GM18508 (cell line): ENCODE results near the gene MICAL3.
"Not testable (repeated sequence)": the region's sequence is repeated elsewhere in the genome, so short reads cannot be mapped to it uniquely, and the experiment has no call there.

Experiments used
- ATAC-seq: cut with Tn5 transposase; IDR thresholded peaks from one replicate; pipeline ENCODE4 v1.9.1; 2021; ENCODE audit warnings: moderate number of reproducible peaks; ENCODE audit not compliant: insufficient read depth, unreplicated experiment

The MICAL3 gene, protein sequence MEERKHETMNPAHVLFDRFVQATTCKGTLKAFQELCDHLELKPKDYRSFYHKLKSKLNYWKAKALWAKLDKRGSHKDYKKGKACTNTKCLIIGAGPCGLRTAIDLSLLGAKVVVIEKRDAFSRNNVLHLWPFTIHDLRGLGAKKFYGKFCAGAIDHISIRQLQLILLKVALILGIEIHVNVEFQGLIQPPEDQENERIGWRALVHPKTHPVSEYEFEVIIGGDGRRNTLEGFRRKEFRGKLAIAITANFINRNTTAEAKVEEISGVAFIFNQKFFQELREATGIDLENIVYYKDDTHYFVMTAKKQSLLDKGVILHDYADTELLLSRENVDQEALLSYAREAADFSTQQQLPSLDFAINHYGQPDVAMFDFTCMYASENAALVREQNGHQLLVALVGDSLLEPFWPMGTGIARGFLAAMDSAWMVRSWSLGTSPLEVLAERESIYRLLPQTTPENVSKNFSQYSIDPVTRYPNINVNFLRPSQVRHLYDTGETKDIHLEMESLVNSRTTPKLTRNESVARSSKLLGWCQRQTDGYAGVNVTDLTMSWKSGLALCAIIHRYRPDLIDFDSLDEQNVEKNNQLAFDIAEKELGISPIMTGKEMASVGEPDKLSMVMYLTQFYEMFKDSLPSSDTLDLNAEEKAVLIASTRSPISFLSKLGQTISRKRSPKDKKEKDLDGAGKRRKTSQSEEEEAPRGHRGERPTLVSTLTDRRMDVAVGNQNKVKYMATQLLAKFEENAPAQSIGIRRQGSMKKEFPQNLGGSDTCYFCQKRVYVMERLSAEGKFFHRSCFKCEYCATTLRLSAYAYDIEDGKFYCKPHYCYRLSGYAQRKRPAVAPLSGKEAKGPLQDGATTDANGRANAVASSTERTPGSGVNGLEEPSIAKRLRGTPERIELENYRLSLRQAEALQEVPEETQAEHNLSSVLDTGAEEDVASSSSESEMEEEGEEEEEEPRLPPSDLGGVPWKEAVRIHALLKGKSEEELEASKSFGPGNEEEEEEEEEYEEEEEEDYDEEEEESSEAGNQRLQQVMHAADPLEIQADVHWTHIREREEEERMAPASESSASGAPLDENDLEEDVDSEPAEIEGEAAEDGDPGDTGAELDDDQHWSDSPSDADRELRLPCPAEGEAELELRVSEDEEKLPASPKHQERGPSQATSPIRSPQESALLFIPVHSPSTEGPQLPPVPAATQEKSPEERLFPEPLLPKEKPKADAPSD (N-terminal part only)

DNA sequence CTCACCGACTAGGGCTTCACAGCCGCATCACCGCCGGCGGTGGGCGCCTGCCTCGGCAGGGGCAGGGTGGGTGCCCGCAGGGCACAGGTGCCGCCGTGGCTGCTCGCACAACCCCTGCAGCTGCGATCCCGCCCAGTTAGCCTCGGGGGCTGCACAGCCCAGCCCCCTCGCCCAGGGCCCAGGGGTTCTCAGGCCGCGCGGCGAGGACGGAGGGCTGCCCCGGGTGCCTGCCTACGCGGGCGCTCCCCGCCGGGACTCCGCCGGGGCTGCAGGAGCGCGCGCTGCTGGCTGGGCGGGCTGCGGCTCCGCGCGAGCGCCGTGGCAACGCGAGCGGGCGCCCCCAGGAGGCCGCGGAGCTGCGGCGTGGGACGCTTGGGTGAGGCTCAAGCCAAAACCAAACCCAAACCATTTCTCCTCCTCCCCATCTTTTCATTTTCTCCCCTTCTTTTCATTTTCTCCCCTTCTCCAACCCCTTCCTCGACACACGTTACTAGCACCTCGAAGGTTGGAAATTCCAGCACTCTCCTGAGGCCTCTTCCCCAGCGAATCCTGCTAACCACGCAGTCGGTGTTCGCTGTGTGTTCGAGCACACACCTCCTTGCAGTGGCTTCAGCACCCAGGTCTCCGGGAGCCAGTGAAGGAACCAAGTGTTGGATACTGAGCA is at the start of gene MICAL3:
TSS of gene MICAL3 (minus strand) at position 286 of the 664 bp plus-strand sequence. CDS start 117,749 bp downstream, outside the sequence.
- ATAC-seq = no peak

DNA sequence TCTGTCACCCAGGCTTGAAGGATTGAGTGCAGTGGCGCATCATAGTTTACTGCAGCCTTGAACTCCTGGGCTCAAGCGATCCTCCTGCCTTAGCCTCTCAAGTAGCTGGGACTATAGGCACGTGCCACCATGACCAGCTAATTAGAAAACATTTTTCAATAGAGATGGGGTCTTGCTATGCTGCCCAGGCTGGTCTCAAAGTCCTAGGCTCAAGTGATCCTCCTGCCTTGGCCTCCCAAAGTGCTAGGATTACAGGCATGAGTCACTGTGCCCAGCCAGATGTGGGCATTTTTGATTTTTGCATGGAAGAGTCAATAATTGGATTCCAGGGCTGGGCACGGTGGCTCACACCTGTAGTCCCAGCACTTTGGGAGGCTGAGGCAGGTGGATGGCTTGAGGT is 49.6 kb upstream of the MICAL3 start:
- ATAC-seq = not testable (repeated sequence)

DNA sequence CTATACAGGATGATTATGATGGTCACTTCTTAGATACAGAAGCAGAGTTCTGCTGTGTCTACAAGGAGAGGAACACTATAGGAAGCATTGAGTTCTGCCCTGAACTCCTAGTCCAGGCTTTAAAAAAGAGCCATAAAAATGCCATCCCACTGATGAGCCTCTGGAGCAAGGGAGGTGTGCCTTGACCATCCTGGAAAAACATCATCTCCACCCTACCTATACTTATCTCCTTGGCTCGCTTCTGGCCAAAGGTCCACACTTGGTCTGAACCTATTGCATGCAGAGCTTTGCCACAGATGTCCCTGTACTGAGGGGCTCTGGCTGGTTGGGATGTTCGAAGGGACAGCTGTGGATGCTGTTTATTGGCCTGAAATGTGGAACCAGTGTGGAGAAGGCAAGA is 49.1 kb upstream of the MICAL3 start:
- no peak for ATAC-seq

DNA sequence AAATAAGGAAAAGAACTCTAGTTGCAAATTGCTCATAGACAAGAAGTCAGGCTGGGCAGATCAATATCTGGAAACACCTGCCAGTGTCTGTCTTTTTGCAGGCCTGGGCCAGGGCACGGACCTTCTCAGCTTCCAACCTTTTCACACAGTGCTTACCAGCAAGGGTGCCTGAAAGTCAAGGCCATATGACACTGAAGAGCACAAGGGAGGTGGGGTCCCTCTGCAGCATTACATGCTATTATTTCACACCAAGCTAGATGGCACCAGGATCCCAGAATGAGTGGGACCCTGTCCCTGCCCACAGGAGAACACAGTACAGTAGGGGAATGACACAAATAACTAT is 47.6 kb upstream of the MICAL3 start:
- ATAC-seq = no peak

DNA sequence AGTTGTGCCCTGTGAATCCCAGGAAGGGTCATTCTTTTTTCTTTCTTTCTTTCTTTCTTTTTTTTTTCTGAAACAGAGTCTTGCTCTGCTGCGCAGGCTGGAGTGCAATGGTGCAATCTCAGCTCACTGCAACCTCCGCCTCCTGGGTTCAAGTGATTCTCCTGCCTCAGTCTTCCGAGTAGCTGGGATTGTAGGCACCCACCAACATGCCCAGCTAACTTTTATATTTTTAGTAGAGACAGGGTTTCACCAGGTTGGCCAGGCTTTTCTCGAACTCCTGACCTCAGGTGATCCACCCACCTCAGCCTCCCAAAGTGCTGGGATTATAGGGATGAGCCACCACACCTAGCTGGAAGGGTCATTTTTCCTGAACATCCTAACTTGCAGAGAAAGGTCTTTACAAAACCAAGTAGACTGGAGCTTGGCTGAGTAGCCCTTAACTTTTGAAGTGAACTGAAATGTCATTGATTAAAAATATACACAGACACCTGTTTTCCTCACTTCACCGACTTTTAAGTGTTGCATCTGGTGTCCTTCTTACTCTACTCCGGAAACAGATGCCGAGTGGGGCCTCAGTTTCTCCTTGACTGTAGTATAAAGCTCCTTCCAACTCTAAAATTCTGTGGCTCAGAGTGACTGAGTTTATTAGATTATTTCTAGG is 47.1 kb upstream of the MICAL3 start:
- not testable (repeated sequence) for ATAC-seq

DNA sequence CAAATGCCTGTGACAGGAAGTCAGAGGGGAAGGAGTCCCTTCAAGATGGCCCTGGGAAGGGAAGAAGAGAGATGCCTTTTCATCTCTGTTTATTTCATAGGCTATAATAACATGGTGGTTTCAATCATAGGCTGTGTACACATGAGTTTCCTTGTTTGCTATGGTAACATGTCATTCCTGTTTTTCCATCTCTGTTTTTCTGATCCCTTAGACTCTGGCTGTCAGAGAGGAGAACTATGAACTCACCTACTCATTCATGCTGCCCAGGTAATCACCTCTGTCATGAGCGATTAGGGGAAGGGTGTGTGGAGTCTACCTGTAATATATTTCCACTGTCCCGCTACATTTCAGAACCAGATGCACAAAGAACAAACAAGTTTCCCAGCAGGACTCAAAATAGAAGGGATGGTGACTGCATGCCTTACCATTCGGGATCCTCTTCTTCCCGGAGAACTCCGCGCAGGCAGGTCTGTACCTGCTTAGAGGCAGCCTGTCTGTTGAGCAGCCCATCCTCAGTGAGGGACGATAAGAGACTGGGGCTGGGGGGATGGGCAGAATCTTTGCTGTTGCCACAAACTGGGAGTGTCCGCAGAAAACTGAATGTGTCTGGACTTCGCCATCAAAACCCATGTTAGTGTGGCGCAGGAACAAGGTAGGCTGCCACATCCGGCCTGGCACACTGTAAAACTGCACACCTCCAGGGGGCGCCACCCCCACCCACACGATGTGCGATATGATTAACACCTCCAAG is 46.4 kb upstream of the MICAL3 start:
- no peak for ATAC-seq

DNA sequence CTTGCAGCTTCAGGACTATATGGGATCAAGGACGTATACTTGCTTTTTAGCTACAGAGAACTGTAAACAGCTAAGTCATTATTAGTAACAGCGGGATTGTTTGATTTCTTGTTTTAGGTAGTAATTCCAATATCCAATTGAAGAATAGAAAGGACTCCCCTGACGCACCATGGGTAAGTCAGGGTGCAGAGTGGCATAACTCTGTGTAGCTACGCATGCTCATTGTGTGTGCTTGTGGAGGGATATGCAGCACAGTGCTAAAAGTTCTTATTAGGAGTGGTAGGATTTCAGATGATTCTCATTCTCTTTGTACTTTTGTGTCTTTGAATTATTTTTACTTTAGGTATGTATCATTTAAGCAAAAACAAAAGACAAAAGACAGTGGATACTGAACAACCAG is 45.7 kb upstream of the MICAL3 start:
- ATAC-seq = no peak

DNA sequence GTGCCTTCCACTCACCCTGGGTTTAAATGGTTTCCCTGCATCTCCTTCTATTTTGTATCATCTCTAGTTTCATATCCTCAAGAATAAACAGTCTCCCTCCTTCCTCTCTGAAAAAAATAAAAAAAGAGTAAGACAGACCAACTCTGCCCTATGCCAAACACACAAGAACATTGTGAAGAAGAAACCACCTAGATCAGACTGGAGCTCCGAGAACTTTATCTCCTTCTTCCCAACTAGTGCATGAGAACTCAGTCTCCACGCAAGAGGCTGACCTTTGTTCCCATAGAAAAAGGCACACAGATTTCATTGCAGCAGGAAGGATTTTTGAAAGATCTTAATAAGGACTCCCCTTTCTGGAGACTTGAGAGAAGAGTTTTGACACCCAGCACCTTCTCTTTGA is 44.7 kb upstream of the MICAL3 start:
- ATAC-seq = no peak

DNA sequence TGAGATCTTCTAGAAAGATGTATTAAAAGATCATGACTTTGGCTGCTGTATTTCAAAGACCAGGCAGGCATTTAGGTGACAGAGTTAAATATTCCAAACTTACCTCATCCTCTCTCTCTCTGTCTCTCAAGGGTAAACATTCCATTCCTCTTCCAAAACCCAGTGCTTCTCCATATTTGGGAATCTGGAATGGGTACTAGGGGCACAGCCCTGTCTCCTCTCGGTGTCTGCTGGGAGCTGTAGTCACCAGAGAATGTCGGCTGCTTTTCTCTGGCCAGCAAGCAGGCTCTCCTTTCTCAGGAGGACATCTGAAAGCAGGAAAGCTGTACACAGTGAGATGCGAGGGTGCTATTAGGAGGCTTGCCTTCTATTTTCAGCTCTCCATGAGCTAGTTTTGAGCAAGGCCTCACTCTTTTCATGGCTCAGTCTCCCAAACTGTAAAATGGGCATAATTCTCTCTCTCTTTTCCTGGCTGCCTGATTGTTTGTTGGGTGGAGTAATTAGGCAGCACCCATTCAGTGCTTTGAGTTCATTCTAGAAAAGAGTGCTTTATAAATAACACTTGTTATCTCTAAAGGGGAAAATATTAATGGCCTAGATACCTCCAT is 44.1 kb upstream of the MICAL3 start:
- ATAC-seq = no peak

DNA sequence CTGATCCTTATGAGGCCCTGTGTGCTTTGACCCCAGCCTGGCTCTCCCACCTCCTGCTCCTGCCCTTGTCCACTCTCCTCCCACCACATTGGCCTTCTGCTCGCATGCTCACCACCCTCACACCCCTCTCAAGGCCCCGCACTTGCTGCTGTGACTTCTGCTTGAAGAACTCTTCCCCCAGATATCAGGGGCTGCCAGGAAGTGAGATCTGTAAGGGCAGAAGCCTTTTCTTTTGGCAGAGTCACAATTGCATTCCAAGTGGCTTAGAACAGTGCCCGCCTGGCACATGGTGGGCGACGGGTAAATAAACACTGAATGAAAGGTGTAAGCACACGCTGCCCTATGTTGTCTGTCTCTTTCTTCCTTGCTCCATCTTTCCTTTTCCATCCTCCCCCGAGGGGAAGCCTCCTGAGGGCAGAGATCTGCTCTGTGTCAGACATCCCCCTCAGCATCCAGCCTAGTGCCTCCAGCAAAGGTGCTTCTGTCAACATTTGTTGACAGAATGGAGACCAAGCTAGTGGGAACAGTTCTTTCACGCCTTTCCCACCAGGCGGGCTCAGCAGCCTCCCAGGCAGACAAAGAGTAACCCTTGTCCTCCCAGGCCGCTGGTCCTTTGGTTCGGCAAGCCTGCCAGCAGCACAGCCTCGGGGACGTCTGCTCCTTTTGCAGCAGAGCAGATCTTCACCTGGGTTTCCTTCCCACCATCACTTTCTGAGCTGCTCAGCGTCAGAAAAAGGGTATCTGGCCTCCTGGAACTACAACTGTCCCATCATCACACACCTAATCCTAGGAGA is 43.4 kb upstream of the MICAL3 start:
- no peak for ATAC-seq

DNA sequence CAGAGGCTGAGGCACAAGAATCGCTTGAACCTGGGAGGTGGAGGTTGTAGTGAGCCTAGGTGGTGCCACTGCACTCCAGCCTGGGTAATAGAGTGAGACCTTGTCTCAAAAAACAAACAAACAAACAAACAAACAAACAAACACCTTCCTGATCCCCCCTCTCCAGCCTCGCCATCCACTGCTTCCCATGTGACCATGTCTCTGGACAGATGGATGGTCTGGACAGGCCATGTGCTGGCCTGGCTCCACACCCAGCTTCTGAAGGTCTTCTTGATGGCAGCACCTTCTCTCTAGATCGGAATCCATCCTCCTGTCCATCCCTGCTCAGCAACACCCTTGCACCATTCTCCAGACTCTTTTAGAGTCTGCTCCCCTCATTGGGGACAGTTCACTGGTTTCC is 42.8 kb upstream of the MICAL3 start:
- ATAC-seq = no peak

DNA sequence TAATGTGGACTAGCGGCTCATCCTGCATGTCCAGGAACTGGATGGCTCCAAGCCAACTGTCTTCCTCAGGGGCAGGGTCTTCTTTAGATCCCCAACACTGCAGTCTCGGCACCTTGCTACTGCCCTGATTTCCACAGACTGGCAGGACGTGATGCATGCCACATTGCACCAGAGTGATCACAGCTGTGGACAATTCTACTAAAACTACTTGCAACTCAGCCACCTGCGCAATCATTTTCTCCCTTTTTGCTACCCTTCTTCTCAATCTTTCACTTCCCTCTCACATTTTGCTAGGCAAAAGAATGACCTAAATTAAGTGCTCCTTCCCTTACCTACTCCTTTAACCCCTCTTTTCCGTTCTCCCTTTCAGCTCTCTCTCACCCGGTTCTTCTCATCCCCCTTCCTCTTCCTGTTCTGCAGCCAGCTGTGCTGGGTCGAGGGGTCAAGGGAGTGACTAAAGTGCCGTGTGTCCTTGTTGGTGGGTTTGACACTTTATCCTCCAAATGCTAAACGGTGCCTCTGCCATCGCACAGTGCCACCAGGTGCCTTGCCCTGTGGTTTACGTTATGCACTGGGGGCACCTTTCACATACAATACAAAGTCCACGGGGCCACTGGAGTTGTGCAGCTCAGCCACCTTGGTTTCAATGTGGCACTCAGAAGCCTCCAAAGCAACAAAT is 42.0 kb upstream of the MICAL3 start:
- ATAC-seq = no peak

DNA sequence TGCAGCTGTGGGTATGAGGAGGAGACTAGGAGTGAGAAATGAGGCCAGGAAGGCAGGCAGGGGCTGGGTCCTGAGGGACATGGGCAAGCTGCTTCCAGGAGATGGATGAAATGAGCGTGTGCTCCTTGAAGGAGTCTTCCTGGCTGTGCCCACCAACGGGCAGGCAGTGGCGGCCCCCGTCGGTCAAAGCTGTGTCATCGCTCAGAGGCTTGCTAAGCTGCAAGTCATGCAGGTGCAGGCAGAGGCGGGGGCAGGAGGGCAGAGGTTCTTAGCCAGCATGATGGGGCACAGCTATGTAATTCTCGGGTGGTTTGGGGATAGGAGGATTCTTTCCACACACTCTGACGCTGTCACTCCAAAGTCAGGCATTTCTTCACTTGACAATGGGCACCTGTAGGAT is 40.9 kb upstream of the MICAL3 start:
- no peak for ATAC-seq

DNA sequence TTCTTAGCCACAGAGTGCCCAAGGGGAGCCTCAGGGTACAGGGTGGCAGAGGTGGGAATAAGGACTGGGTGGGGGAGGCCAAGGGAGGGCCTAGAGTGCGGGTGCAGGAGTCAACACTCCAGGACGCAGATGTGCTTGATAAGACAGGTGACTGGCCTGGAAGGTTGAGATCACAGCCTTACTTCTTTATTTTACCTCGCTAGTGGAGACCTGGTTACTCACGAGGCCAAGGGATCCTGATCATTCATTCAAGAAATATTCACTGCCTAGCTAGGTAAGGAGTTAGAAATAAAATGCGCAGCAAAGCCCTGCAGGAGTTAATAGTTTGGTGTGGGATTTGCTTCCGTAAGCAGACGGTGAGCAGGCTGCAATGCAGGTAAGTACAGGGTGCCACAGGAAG is 40.3 kb upstream of the MICAL3 start:
- no peak for ATAC-seq

DNA sequence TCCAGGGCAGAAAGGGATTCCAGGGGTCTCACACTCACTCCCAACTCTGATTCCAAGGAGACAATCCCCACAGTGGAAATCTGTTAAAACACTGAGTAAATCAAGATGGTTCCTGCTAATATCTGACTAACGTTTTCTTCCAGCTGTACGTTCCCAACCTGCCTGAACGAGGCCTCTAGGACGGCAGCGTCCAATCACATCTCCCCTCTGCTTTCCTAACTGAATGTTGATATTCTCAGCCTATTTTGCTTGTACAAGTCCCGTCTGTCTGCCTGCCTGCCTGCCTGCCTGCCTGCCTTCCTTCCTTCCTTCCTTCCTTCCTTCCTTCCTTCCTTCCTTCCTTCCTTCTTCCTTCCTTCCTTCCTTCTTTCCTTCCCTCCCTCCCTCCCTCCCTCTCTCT is 39.4 kb upstream of the MICAL3 start:
- ATAC-seq = not testable (repeated sequence)

DNA sequence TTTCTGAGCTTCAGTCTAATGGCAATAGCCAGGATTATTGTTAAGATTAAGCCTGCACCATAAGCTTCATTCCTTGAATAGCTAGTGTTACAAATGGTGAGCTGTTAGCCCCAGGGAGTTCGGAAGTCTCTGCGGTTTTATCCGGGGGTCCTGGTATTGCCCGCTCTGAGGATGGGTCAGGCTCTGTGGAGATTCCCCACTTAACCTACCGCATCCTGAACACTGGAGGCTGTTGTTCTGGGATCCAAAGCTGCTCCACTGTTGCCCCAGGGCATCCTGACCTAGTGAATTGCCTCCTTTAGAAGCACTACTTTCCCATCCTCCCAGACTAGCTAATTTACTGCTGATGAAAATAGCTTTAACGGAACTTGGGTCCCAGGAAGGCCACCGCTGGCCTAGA is 38.9 kb upstream of the MICAL3 start:
- ATAC-seq = no peak

DNA sequence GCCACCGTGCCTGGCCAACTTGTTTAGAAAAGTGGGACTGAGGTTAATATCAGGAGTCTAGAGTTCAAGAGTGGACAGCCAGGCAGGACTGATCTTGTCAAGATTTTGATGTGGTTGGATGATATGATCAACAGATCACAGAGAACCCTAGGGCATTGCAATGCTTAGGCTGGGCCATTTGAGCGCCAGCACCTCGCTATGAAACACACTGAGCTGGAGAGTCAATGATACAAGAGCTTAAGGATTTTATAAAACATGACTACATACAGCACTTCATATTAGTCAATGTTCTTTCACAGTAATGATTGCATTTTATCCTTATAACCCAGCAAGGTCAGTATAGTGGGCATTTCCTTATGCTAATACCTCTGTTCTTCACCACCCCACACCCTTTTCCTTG is 38.1 kb upstream of the MICAL3 start:
- no peak for ATAC-seq
